Nucleus accumbens (tissue), 56 donors: ENCODE results near the gene FAM76B.
A peak's percentile ranks its signal among the peaks of the same experiment; 100 is the strongest.

ENCODE experiments used
- DNase-seq, 56 donors: peaks; one replicate each; lab custom pipeline; 2025; lab: John Stamatoyannopoulos, UW

FAM76B gene

GRCh38 chr11:95736355-95736754 is 53.2 kb downstream of the FAM76B start:
- no peak for DNase-seq

- DNase-seq: no peak
Measured at GRCh38 chr11:95734009-95734572, 55.5 kb downstream of the FAM76B start.

- no peak for DNase-seq
Measured at GRCh38 chr11:95732930-95733602, 56.5 kb downstream of the FAM76B start.

GRCh38 chr11:95729462-95729861 is 60.1 kb downstream of the FAM76B start:
- DNase-seq: no peak

DNA sequence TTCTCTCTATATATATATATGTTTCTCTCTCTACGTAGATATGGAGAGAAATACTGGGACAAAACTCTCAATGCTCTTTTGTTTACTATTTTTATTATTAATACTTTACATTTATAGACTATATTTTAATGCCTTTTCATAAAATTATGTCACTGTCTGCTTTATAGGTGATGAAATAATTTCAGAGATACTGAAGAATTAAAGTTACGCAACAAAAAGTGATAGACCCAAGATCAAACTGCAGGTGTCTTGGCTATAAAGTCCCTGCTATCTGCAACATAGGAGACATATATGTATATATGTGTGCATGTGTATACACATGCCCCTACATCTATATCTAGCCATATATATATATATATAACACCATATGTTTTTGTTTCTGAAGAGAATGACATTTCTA is 60.8 kb downstream of the FAM76B start:
- DNase-seq: no peak

GRCh38 chr11:95728094-95728493 is 61.5 kb downstream of the FAM76B start:
- DNase-seq: no peak

GRCh38 chr11:95727620-95728019 is 62.0 kb downstream of the FAM76B start:
- DNase-seq: peak in 2 of 56 donors; percentile 0 to 2

GRCh38 chr11:95727111-95727510 is 62.5 kb downstream of the FAM76B start:
- DNase-seq: no peak

- no peak for DNase-seq
Measured at GRCh38 chr11:95725196-95725595, 64.4 kb downstream of the FAM76B start.

DNA sequence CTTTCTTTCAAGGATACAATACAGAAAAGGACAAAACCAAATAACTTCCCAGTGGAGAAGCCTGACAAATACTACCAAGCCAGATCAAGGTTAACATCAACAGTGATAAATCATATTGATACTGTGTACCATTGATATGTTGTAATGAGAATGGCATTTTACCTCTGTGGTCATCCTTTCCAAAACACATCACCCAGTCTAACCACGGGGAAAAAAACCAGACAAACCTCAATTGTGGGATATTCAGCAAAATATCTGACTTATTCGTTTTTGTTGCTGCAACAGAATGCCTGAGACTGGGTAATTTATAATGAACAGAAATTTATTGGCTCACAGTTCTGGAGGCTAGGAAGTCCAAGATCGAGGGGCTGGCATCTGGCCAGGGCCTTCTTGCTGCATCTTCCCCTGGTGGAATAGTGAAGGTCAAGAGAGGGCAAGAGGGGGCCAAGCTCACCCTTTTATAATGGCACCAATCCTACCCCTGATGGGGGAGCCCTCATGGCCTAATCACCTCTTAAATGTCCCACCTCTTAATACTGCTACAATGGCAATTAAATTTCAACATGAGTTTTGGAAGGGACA is 66.1 kb downstream of the FAM76B start:
- no peak for DNase-seq

DNA sequence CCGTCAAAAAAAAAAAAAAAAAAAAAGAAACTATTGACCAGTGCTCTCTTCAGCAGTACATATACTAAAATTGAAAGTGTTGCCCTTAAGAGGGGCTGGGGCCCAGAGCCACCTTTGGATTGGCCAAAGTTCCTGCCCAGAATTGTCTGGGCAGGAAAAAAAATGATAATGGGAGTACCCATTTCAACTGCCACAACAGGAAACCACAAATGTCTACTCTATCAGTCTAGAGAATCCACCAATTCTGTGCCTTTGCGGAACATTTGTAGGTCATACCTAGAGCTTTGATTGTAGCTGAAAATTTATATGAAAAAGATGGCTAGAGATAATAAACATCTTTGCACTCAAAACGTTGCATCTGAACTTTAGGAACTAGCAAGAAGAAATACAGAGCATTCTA is 69.4 kb downstream of the FAM76B start:
- no peak for DNase-seq
